T-helper 22 cell (primary cell): ENCODE results near the gene SRSF5.

ENCODE experiments used
- DNase-seq: peaks from one replicate; pipeline ENCODE4 v3.0.0-alpha.2; 2020; ENCODE audit warnings: low read depth

Gene SRSF5

GRCh38 chr14:69771136-69771535 lies 4.2 kb downstream of the SRSF5 start:
- DNase-seq, result no peak

DNA sequence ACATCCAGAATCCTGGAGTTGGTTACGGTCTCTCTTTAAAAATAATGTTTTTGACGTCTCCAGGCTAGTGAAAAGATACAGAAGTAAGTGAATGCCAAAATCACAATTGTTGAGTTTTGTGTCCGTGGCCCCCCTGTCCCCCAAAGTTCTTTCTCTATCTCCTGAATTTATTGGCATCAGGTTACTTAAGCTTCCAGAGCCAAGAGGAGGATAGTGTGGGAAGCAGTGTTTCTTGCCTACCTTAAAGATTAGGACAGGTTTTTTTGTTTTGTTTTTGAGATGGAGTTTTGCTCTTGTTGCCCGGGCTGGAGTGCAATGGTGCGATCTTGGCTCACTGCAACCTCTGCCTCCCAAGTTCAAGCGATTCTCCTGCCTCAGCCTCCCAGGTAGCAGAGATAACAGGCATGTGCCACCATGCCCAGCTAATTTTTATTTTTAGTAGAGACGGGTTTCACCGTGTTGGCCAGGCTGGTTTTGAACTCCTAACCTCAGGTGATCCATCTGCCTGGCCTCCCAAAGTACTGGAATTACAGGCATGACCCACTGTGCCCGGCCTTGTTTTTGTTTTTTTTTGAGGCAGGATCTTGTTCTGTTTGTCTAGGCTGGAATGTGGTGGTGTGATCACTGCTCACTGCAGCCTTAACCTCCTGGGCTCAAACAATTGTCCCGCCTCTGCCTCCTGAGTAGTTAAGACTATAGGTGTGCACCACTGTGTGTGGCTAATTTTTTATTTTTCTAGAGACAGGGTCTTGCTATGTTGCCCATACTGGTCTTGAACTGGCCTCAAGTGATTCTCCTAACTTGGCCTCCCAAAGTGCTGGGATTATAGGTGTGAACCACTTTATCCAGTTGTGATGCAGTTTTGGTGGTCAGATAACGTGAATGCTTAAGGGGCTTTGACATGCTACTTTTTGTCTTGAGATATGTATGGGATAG lies 5.4 kb downstream of the SRSF5 start:
- no peak for DNase-seq

- DNase-seq, result no peak
Observed at GRCh38 chr14:69773571-69774276, 6.8 kb downstream of the SRSF5 start.

DNA sequence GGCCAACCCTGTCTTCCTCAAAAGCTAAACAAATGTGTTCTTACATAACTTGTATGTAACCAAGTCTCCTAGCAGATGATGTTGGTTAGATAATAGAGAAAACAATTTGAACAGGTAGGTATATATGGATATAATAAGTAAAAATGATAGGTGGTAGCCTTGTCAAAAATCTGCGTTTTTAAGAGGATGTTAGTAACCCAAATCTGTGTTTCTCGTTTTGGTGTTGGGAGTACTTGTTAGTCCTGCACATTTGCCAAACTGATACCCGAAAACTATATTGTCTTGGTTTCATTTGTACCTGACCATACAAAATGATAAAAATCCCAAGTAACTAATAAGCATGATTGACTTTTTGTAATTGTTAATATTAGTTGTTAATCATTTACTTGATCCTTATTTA lies 8.1 kb downstream of the SRSF5 start:
- no peak for DNase-seq

- DNase-seq, result no peak
Observed at GRCh38 chr14:69776875-69777453, 10.0 kb downstream of the SRSF5 start.

DNA sequence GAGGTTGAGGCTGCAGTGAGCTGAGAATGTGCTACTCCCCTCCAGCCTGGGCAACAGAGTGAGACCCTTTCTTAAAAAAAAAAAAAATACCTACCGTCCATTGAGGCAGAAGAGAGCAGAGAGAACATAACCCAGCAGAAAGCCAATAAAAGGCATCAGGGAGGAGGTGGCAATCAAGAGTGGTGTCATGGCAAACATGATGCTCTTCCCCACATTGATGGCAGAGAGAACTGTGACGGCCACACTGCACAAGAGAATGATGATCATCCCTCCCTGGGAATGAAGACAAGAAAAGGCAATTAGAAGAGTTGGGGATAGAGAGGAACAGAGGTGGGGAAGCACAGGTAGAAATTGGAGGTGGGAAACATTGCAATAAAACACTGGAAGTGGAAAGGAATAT lies 12.1 kb downstream of the SRSF5 start:
- no peak for DNase-seq

- DNase-seq, result no peak
Observed at GRCh38 chr14:69780092-69780491, 13.2 kb downstream of the SRSF5 start.

GRCh38 chr14:69780952-69781351 lies 14.0 kb downstream of the SRSF5 start:
- DNase-seq, result no peak

DNA sequence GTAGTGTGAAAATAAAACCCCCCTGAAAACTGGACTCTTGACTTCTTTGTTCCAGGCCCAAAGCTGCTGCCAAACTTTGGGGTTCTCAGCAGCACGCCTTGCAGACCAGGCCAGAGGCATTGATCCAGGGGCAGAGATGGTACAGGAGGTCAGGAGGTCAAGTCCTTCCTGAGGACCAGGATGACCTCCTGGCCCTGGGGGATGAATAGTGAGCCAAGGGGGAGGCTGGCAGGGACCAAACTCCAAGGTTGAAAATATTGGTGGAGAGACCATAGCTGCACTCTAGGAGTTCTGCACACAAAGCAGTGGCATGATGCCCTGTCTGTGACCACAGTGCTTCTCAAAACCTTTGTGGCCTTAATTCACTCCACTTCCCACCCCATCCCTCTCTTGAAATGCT lies 18.0 kb downstream of the SRSF5 start:
- no peak for DNase-seq

DNA sequence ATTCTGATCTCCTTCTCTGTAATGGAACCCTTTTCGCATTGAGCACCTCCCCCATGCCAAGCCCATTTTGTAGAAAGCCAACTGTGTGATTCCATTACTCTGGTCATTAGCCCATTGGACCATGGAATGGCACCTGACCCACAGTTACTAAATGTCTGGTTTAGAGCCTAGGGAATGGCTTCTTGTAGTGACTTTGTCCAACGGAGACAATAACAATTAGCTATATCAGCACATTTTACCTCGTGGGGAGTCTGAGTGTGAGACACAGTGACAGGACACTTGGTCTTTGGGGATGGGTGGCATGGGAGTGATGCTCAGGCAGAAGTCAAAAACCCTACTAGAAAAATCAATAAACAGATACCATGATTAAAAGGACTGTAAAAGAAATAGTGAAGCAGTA lies 19.7 kb downstream of the SRSF5 start:
- DNase-seq, result no peak

DNA sequence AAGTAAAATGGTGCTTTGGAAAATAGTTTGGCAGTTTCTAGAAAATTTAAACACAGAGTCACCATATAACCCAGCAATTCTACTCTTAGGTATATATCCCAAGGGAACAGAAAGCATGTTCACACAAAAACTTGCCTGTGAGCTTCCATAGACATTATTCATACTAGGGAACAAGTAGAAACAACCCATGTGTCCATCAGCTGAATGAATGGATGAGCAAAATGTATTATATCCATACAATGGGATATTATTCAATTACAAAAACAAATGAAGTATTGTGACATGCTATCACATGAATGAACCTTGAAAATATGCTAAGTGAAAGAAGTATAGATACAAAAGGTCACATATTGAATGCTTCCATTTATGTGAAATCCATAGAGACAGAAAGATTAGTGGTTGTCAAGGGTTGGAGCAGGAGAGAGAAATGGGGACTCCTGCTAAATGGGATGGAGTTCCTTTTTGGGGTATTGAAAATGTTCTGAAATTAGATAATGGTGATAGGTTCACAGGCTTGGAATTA lies 22.2 kb downstream of the SRSF5 start:
- no peak for DNase-seq

- DNase-seq, result no peak
Observed at GRCh38 chr14:69792887-69793421, 26.0 kb downstream of the SRSF5 start.

- no peak for DNase-seq
Observed at GRCh38 chr14:69794791-69795190, 27.8 kb downstream of the SRSF5 start.

DNA sequence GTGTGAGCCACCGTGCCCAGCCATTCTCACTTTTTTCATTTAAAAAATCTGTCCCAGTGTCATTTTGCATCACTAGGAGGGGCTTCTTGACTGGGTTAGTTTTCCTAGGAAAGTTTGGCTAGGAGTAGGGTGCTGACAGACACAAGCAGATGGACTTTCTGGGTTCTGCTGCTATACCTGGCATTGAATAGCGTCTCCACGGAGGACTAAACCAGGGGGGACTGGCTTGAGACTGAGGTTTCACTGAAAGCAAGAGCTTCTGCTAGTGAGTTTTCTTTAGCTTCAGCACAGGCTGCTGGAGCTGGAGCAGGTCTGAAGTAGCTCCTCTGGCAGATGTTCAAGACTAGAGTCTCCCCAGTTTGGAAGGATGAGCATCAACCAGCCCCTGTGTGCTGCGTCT lies 28.7 kb downstream of the SRSF5 start:
- no peak for DNase-seq

DNA sequence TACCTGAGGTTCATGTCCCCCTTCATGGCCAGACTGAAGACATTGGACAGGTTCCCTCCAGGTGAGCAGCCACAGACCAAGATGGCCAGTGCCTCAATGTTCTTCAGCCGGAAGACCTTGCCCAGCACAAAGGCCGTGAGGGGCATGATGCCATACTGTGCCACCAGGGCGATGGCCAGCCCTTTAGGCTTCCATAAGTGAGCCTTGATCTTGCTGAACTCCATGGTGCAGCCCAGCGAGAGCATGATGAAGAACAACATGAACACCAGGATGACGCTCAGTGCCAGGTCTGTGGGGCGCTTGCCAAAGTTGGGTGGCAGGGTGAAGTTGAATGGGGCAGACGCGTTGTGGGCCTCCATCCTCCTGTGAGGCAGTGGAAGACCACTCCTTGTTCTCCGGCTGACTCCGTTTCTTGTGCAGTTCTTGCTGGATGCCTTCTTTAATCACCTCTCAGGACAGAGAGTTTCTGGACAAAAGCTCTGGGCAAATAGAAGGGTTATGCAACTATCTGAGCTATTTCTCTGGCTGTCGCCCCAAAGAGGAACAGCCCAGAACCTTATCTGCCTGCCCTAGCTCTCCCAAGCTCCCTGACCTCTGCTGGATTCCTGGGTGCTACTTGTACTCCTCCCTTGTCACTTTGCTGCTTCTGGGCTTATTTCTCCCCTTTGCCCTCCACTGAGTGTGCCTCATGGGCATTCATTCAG lies 30.0 kb downstream of the SRSF5 start, which contains the start of gene SLC10A1:
SLC10A1 (minus strand) TSS at position 445 of the 704 bp plus-strand sequence; CDS start at position 359, 86 bp downstream.
- DNase-seq, result no peak

- DNase-seq, result no peak
Observed at GRCh38 chr14:69797573-69798338, 30.8 kb downstream of the SRSF5 start.

DNA sequence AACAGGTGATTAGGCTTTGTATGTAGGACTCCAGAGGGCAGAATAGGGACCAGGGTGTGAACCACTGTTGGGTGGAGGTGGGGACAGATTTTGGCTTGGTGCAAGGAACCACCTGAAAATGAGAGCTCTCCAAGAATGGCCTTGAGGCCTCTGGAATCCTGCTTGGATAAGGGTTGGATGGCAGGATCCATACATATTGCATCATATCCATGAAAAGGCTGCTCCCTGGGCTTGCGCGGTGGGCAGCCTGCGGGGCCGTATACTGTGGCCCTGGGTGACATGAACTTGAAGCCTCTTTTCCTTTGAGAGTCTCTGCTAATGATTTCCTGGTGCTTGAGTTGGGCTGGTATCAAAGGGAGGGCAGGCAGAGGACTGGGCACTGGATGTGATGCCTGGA lies 31.4 kb downstream of the SRSF5 start:
- DNase-seq, result no peak

DNA sequence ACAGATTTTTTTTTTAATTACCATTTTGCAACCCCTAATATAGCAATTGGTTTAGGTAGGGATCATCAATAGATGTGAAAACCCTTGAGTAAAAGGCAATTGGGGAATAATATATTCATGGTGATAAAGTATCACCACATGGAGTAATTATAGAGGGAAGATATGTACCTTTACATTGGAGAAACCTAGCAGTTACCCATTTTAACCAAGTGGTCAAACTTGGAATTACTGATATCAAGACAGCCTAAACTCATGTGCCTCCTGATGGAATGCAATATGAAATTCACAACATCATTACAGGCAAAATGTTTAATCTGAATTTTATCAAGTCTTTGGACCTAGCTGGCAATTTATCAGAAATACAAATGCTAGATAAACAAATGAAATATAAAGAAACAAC lies 36.8 kb downstream of the SRSF5 start:
- no peak for DNase-seq

- DNase-seq, result no peak
Observed at GRCh38 chr14:69804902-69805301, 38.0 kb downstream of the SRSF5 start.

DNA sequence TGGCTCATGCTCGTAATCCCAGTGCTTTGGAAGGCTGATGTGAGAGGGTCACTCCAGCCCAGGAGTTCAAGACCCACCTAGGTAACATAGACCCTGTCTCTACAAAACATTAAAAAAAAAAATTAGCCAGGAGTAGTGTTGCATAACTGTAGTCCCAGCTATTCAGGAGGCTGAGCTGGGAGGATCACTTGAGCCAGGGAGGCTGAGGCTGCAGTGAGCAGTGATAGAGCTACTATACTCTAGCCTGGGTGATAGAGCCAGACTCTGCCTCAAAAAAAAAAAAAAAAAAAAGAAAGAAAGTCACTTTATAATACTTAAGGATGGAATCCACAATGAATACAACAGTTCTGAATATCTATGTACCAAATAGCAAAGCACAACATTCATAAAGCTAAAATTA lies 40.2 kb downstream of the SRSF5 start:
- DNase-seq, result no peak
